ENCODE data around the gene MRPL16. TPM values are rescaled to one million over a fixed set of nuclear protein-coding genes. Genes with fewer than 3 reads are reported as not detected.
A peak's percentile ranks its signal among the peaks of the same experiment; 100 is the strongest.

The MRPL16 gene
- total RNA-seq (2013): 47.8 TPM
- polyA plus RNA-seq (10 to 100 TPM; 34.1 to 75.0 (median 71.9) TPM), polyA minus RNA-seq (21.8 and 35.1 TPM in 2 replicates), total RNA-seq (2.7 to 10.4 (median 7.8) reads per million in 11 experiments)

GRCh38 chr11:59810189-59810910, at the start of gene MRPL16:
Gene MRPL16 (minus strand): TSS chr11:59810778. CDS start chr11:59810658, 120 bp downstream.
- no peaks in the 10 kb centered on the region for H4K20me1 ChIP-seq (ENCODE audit: insufficient read depth, low read length)
- H3K9me3 ChIP-seq (replicated peaks in 1 of 2; ENCODE audit: control insufficient read depth in 1 of 2, insufficient read depth in 1 of 2, low read length in 2 of 2): no peaks in the 10 kb centered on the region
- Mint-ChIP-seq H3K4me3 (peak within 1 kb of the TSS; percentile 90 to 95), H3K27me3 (ENCODE audit: low read depth in 3 of 3) (no peaks in the 10 kb centered on the region), H3K9me3 (peaks cover 0 to 3% (median 0%) of the 10 kb centered on the region in 7 donors), H3K27ac (peak within 1 kb of the TSS; percentile 87 to 94 (median 92)), H3K4me1 (peaks cover 24% of the 10 kb centered on the region), H3K36me3 (peaks cover 25 to 26% of the 10 kb centered on the region in 2 donors)
- H3K27ac ChIP-seq (ENCODE audit: low read depth in 1 of 2, low read length in 2 of 2): peak within 1 kb of the TSS; percentile 71 to 84
- peak; percentile 83 to 88 (median 87) for DNase-seq
- H3K36me3 ChIP-seq (replicated peaks in 1 of 2; ENCODE audit: control insufficient read depth in 1 of 2, insufficient read depth in 2 of 2, low read length in 2 of 2): peaks cover 29 to 34% of the 10 kb centered on the region in 2 donors
- intact Hi-C loops (cut with micrococcal nuclease): loop anchor here in 1 of 2 donors (5.0 kb wide), 1 partner anchor 143 kb away; the partner anchor contains the start of gene PATL1
- H2AFZ ChIP-seq (ENCODE audit: insufficient read depth, low read depth, low read length, poor library complexity, severe bottlenecking): peak within 1 kb of the TSS; percentile 97
- peak within 1 kb of the TSS; percentile 69 to 88 (median 81) for H3K4me3 ChIP-seq (replicated peaks in 1 of 3; ENCODE audit: low read depth in 2 of 3, low read length in 3 of 3)
- TF ChIP-seq, protein P1, sequence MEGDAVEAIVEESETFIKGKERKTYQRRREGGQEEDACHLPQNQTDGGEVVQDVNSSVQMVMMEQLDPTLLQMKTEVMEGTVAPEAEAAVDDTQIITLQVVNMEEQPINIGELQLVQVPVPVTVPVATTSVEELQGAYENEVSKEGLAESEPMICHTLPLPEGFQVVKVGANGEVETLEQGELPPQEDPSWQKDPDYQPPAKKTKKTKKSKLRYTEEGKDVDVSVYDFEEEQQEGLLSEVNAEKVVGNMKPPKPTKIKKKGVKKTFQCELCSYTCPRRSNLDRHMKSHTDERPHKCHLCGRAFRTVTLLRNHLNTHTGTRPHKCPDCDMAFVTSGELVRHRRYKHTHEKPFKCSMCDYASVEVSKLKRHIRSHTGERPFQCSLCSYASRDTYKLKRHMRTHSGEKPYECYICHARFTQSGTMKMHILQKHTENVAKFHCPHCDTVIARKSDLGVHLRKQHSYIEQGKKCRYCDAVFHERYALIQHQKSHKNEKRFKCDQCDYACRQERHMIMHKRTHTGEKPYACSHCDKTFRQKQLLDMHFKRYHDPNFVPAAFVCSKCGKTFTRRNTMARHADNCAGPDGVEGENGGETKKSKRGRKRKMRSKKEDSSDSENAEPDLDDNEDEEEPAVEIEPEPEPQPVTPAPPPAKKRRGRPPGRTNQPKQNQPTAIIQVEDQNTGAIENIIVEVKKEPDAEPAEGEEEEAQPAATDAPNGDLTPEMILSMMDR (IDR thresholded peaks at IDR 0.05): no peak
- under 1% methylated on average over 49 of the region's 54 CpGs for WGBS (ENCODE audit: insufficient coverage)
- H3K4me2 ChIP-seq (replicated peaks; ENCODE audit: extremely low read depth, low read length, poor library complexity, severe bottlenecking): peak within 1 kb of the TSS; percentile 94
- H3K79me2 ChIP-seq (ENCODE audit: insufficient read depth, low read length): peaks cover 21% of the 10 kb centered on the region
- peak within 1 kb of the TSS; percentile 76 for H3K9ac ChIP-seq (ENCODE audit: insufficient read depth, low read length, poor library complexity, severe bottlenecking)
- peaks cover 23 to 34% of the 10 kb centered on the region in 2 donors for H3K4me1 ChIP-seq (ENCODE audit: control insufficient read depth in 1 of 2, insufficient read depth in 2 of 2, low read length in 2 of 2)
- H3K27me3 ChIP-seq (ENCODE audit: control insufficient read depth in 2 of 2, insufficient read depth in 2 of 2, low read length in 2 of 2): no peaks in the 10 kb centered on the region

GRCh38 chr11:59859673-59860072, 49.1 kb upstream of the MRPL16 start:
- Histone ChIP-seq H2AFZ (ENCODE audit: insufficient read depth, low read depth, low read length, poor library complexity, severe bottlenecking) (no peak overlapping the region), H3K9me3 (replicated peaks in 1 of 2; ENCODE audit: control insufficient read depth in 1 of 2, insufficient read depth in 1 of 2, low read length in 2 of 2) (no peaks in the 10 kb centered on the region), H3K4me2 (replicated peaks; ENCODE audit: extremely low read depth, low read length, poor library complexity, severe bottlenecking) (no peak overlapping the region), H3K9ac (ENCODE audit: insufficient read depth, low read length, poor library complexity, severe bottlenecking) (no peak overlapping the region), H3K4me1 (ENCODE audit: control insufficient read depth in 1 of 2, insufficient read depth in 2 of 2, low read length in 2 of 2) (peaks cover 7 to 8% of the 10 kb centered on the region in 2 donors), H3K27ac (ENCODE audit: low read depth in 1 of 2, low read length in 2 of 2) (no peak overlapping the region), H3K4me3 (replicated peaks in 1 of 3; ENCODE audit: low read depth in 2 of 3, low read length in 3 of 3) (no peak overlapping the region), H4K20me1 (ENCODE audit: insufficient read depth, low read length) (no peaks in the 10 kb centered on the region), H3K27me3 (ENCODE audit: control insufficient read depth in 2 of 2, insufficient read depth in 2 of 2, low read length in 2 of 2) (no peaks in the 10 kb centered on the region), H3K79me2 (ENCODE audit: insufficient read depth, low read length) (no peaks in the 10 kb centered on the region), H3K36me3 (replicated peaks in 1 of 2; ENCODE audit: control insufficient read depth in 1 of 2, insufficient read depth in 2 of 2, low read length in 2 of 2) (no peaks in the 10 kb centered on the region)
- Mint-ChIP-seq H3K27ac (no peak overlapping the region), H3K4me1 (peaks cover 23% of the 10 kb centered on the region), H3K36me3 (no peaks in the 10 kb centered on the region), H3K4me3 (no peak overlapping the region), H3K27me3 (ENCODE audit: low read depth in 3 of 3) (peaks cover 0 to 2% (median 0%) of the 10 kb centered on the region in 3 donors), H3K9me3 (no peaks in the 10 kb centered on the region)
- no peak for DNase-seq
- intact Hi-C loops (cut with micrococcal nuclease): no loop called here
- TF ChIP-seq, protein P1 (IDR thresholded peaks at IDR 0.05): no peak

Data from CD14-positive monocyte (primary cell).